Hippocampal formation (tissue), 2 donors: ENCODE results near the gene FAM53B.

Experiments
- DNase-seq, 2 donors: peaks; one replicate each; lab custom pipeline; 2025; lab: John Stamatoyannopoulos, UW

Gene FAM53B

GRCh38 chr10:124678557-124679240 lies 65.5 kb downstream of the FAM53B start:
- DNase-seq: no peak

GRCh38 chr10:124677749-124678556 lies 66.2 kb downstream of the FAM53B start:
- no peak for DNase-seq

GRCh38 chr10:124677293-124677699 lies 66.9 kb downstream of the FAM53B start:
- DNase-seq: no peak

GRCh38 chr10:124676416-124677062 lies 67.6 kb downstream of the FAM53B start:
- DNase-seq: no peak

- DNase-seq: no peak
Measured at GRCh38 chr10:124675824-124676223, 68.4 kb downstream of the FAM53B start.

GRCh38 chr10:124675261-124675660 lies 68.9 kb downstream of the FAM53B start:
- peak in 1 of 2 donors; percentile 24 for DNase-seq

- no peak for DNase-seq
Measured at GRCh38 chr10:124674768-124675222, 69.4 kb downstream of the FAM53B start.

GRCh38 chr10:124672181-124672638 lies 72.0 kb downstream of the FAM53B start:
- peak; percentile 66 to 76 for DNase-seq

- DNase-seq: peak; percentile 77 to 96
Measured at GRCh38 chr10:124671486-124672075, 72.6 kb downstream of the FAM53B start.

- peak in 1 of 2 donors; percentile 53 for DNase-seq
Measured at GRCh38 chr10:124670849-124671248, 73.3 kb downstream of the FAM53B start.

GRCh38 chr10:124669824-124670654 lies 74.1 kb downstream of the FAM53B start:
- DNase-seq: no peak

- no peak for DNase-seq
Measured at GRCh38 chr10:124669141-124669823, 74.9 kb downstream of the FAM53B start.

GRCh38 chr10:124668517-124669051 lies 75.6 kb downstream of the FAM53B start:
- no peak for DNase-seq

- no peak for DNase-seq
Measured at GRCh38 chr10:124667425-124668345, 76.5 kb downstream of the FAM53B start.

- DNase-seq: no peak
Measured at GRCh38 chr10:124666494-124666893, 77.7 kb downstream of the FAM53B start.

GRCh38 chr10:124665980-124666379 lies 78.2 kb downstream of the FAM53B start:
- DNase-seq: no peak

GRCh38 chr10:124665558-124665957 lies 78.6 kb downstream of the FAM53B start:
- no peak for DNase-seq

- DNase-seq: no peak
Measured at GRCh38 chr10:124665091-124665490, 79.1 kb downstream of the FAM53B start.

GRCh38 chr10:124663766-124664360 lies 80.3 kb downstream of the FAM53B start:
- DNase-seq: no peak
